MM.1S (cell line): ENCODE data around the gene VEGFA.

ENCODE experiments used
- DNase-seq: peaks from one replicate; pipeline ENCODE4 v3.0.0-alpha.2; 2015
- H2AFZ ChIP-seq: fragments of 300-600 bp; sonication (generic); 2 replicates; pipeline ENCODE4 v1.6.0; 2016; ENCODE audit warnings: antibody characterized with exemption, low read length
- H3F3A ChIP-seq: fragments of 300-600 bp; sonication (generic); 2 replicates; pipeline ENCODE4 v1.6.1; 2016; ENCODE audit warnings: mild to moderate bottlenecking, antibody characterized with exemption, low read length, moderate library complexity, mixed read lengths; ENCODE audit not compliant: insufficient read depth
- H3K27ac ChIP-seq: fragments of 300-600 bp; sonication (generic); 2 replicates; pipeline ENCODE4 v1.5.1; 2016; ENCODE audit warnings: mild to moderate bottlenecking, low read length
- H3K27me3 ChIP-seq: fragments of 300-600 bp; sonication (generic); replicated peaks from 2 replicates; pipeline ENCODE4 v1.6.0; 2016; ENCODE audit warnings: low read length; ENCODE audit not compliant: insufficient read depth
- H3K36me3 ChIP-seq: fragments of 300-600 bp; sonication (generic); replicated peaks from 2 replicates; pipeline ENCODE4 v1.6.1; 2016; ENCODE audit warnings: mild to moderate bottlenecking, low read length, mixed read lengths; ENCODE audit not compliant: insufficient read depth
- H3K4me1 ChIP-seq: fragments of 300-600 bp; sonication (generic); 2 replicates; pipeline ENCODE4 v1.6.1; 2016; ENCODE audit warnings: low read length, mixed read lengths
- H3K4me2 ChIP-seq: fragments of 300-600 bp; sonication (generic); 2 replicates; pipeline ENCODE4 v1.6.0; 2016; ENCODE audit warnings: low read depth, low read length
- H3K4me3 ChIP-seq: fragments of 300-600 bp; sonication (generic); 2 replicates; pipeline ENCODE4 v1.5.1; 2016; ENCODE audit warnings: low read length, mixed read lengths
- H3K79me2 ChIP-seq: fragments of 300-600 bp; sonication (generic); 2 replicates; pipeline ENCODE4 v1.6.1; 2016; ENCODE audit warnings: mixed run types, low read length, mixed read lengths
- H3K9ac ChIP-seq: fragments of 300-600 bp; sonication (generic); 2 replicates; pipeline ENCODE4 v1.6.1; 2016; ENCODE audit warnings: low read length, mixed read lengths
- H3K9me2 ChIP-seq: fragments of 300-600 bp; sonication (generic); replicated peaks from 2 replicates; pipeline ENCODE4 v1.6.1; 2016; ENCODE audit warnings: mild to moderate bottlenecking, low read length, mixed read lengths; ENCODE audit not compliant: insufficient read depth
- H3K9me3 ChIP-seq: fragments of 300-600 bp; sonication (generic); replicated peaks from 2 replicates; pipeline ENCODE4 v1.6.1; 2016; ENCODE audit warnings: mild to moderate bottlenecking, low read length, mixed read lengths; ENCODE audit not compliant: insufficient read depth
- H4K20me1 ChIP-seq: fragments of 300-600 bp; sonication (generic); 2 replicates; pipeline ENCODE4 v1.6.1; 2016; ENCODE audit warnings: mild to moderate bottlenecking, low read length, moderate library complexity, mixed read lengths; ENCODE audit not compliant: insufficient read depth
- EZH2 ChIP-seq: fragments of 300-600 bp; sonication (generic); optimal IDR thresholded peaks from 2 replicates; pipeline ENCODE3; 2017; ENCODE audit warnings: low read depth, mild to moderate bottlenecking, antibody characterized with exemption, low read length, mixed read lengths
- EZH2phosphoT487 ChIP-seq: fragments of 300-600 bp; sonication (generic); IDR thresholded peaks from 2 replicates; pipeline ENCODE4 v1.6.1; 2018; ENCODE audit warnings: antibody characterized with exemption, low read length
- TF ChIP-seq, protein P1 (sequence below): fragments of 300-600 bp; sonication (generic); IDR thresholded peaks from 2 replicates; pipeline ENCODE4 v1.5.1; 2016; ENCODE audit warnings: antibody characterized with exemption, low read length, mixed read lengths

The VEGFA gene

DNA sequence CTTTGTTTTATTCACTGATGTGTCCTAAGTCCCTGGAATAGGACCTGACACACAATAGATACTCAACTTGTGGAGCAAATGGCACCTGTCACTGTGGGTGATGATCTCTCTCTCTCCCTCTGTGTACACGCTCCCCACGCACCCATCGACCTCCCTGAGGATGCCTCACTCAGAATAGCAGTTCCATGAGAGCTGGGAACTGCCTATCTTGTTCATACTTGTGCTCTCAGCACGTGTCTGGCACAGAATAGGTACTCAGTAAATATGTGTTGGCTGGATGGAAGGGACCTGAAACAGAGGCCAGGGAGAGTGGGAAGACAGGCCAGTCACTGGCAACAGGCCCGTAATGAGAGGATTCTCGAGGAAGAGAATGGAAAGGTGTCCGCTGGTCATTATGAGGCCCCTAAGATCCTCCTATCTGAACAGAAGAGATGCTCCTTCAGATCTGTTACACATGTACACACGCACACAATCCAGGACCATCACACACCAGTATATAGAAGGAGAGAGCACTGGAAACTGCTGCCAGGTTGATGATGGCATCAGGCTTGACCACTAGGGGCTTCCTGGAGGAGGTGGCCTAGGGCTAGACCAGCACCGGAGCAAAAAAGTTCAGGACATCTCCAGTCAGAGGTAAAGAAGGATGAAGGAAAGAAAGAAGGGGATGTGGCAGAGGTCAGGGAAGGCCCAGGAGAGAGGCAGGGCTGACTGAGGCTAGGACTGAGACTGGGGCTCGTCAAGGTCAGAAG is 30.9 kb downstream of the VEGFA start:
- H3K9ac ChIP-seq = no peak overlapping the region
- H3K9me2 ChIP-seq = no peaks in the 10 kb centered on the region
- H3K4me2 ChIP-seq = no peak overlapping the region
- no peak overlapping the region for H3K27ac ChIP-seq
- peaks cover 23% of the 10 kb centered on the region for H3K4me1 ChIP-seq
- H2AFZ ChIP-seq = no peak overlapping the region
- H3F3A ChIP-seq = peaks cover 3% of the 10 kb centered on the region; the same call in 1 of the 2 replicates
- no peak for DNase-seq
- TF ChIP-seq EZH2phosphoT487 (no peak), EZH2 (no peak)
- TF ChIP-seq, protein P1, sequence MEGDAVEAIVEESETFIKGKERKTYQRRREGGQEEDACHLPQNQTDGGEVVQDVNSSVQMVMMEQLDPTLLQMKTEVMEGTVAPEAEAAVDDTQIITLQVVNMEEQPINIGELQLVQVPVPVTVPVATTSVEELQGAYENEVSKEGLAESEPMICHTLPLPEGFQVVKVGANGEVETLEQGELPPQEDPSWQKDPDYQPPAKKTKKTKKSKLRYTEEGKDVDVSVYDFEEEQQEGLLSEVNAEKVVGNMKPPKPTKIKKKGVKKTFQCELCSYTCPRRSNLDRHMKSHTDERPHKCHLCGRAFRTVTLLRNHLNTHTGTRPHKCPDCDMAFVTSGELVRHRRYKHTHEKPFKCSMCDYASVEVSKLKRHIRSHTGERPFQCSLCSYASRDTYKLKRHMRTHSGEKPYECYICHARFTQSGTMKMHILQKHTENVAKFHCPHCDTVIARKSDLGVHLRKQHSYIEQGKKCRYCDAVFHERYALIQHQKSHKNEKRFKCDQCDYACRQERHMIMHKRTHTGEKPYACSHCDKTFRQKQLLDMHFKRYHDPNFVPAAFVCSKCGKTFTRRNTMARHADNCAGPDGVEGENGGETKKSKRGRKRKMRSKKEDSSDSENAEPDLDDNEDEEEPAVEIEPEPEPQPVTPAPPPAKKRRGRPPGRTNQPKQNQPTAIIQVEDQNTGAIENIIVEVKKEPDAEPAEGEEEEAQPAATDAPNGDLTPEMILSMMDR = no peak; the same call in 1 of the 2 replicates
- no peaks in the 10 kb centered on the region for H3K79me2 ChIP-seq
- no peaks in the 10 kb centered on the region for H3K36me3 ChIP-seq
- H3K27me3 ChIP-seq = no peaks in the 10 kb centered on the region
- H4K20me1 ChIP-seq = no peaks in the 10 kb centered on the region
- H3K4me3 ChIP-seq = no peak overlapping the region
- no peaks in the 10 kb centered on the region for H3K9me3 ChIP-seq

DNA sequence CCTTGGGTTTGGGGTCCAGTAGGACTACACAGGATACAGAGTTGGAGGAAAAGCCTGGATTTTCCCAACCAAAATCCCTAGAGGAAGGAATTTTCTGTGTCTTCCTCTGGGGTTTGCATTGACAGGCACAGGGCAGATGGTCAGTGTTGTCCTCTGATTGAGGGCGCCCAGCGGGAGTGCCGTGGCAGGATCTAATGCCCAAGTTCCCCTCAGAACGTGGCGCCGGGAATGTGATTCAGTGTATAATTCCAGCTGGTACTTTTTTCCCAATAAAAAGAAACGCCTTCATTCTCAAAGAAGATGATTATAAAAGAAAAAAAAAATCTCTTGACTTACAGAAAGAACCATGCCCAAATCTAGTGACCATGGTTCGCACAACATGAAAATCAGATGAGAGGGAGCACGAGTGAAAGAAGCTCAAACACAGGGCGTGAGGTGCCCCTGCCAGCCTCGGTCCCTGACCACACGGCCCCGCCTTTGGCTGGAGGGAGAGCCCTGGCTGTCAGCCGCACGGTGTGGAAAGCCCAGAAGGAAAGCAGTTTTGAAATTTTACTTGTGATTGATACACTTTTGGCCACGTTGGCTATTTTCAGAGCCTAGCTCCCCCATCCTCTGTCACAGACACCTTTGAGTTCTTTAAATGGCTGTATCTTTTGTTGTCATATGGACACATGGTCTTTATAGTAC is 31.6 kb downstream of the VEGFA start:
- no peak overlapping the region for H3K27ac ChIP-seq
- no peaks in the 10 kb centered on the region for H3K36me3 ChIP-seq
- H2AFZ ChIP-seq = no peak overlapping the region
- H3K27me3 ChIP-seq = no peaks in the 10 kb centered on the region
- no peak overlapping the region for H3K9ac ChIP-seq
- peaks cover 23% of the 10 kb centered on the region for H3K4me1 ChIP-seq
- TF ChIP-seq, protein P1 = no peak
- TF ChIP-seq EZH2phosphoT487 (no peak), EZH2 (no peak)
- no peak overlapping the region for H3K4me3 ChIP-seq
- no peak overlapping the region for H3K4me2 ChIP-seq
- no peak for DNase-seq
- H4K20me1 ChIP-seq = no peaks in the 10 kb centered on the region
- H3K79me2 ChIP-seq = no peaks in the 10 kb centered on the region
- H3K9me3 ChIP-seq = no peaks in the 10 kb centered on the region
- H3F3A ChIP-seq = peaks cover 3% of the 10 kb centered on the region; the same call in 1 of the 2 replicates
- H3K9me2 ChIP-seq = no peaks in the 10 kb centered on the region

DNA sequence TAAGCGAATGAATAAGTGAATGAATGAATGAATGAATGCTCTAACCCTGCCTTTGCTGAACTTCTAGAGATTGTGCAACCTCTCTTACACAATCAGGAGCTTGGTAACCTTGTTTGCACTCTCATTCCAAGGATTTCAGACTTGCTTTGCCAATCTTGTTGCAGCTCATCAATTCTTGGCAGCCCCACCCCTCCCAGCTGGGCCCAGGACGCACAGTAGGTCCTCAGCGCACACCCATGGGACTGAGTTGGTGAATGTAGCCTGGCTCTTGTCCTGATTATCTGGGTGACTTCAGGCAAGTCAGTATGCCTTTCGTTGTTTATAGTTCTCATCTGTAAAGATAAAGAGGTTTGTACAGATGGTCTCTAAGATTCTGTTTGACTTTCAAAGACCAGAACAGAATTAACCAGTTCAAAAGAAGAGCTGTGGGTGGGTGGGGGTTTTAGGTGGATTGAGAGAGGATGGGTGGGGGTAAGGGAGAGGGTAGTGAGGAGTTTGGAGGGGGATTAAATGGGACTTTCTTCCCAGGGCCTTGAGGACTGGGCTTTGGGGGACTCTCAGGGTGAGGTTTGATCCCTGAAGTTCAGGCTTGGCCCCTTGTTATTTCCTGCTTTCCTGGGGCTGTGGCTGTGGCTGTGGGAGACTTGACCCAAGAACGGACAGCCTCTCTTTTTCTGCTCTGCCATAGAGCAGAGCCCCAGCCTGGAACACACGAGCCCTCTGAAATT is 33.2 kb downstream of the VEGFA start:
- no peaks in the 10 kb centered on the region for H3K9me3 ChIP-seq
- H3K4me3 ChIP-seq = no peak overlapping the region
- H3K9me2 ChIP-seq = no peaks in the 10 kb centered on the region
- peaks cover 21% of the 10 kb centered on the region for H3K4me1 ChIP-seq
- H4K20me1 ChIP-seq = no peaks in the 10 kb centered on the region
- H2AFZ ChIP-seq = no peak overlapping the region
- H3K27me3 ChIP-seq = no peaks in the 10 kb centered on the region
- H3K79me2 ChIP-seq = no peaks in the 10 kb centered on the region
- H3F3A ChIP-seq = peaks cover 3% of the 10 kb centered on the region; the same call in 1 of the 2 replicates
- H3K36me3 ChIP-seq = no peaks in the 10 kb centered on the region
- no peak overlapping the region for H3K9ac ChIP-seq
- TF ChIP-seq, protein P1 = no peak
- TF ChIP-seq EZH2 = no peak
- TF ChIP-seq EZH2phosphoT487 = no peak
- no peak for DNase-seq
- no peak overlapping the region for H3K27ac ChIP-seq
- no peak overlapping the region for H3K4me2 ChIP-seq
